ENCODE results near the gene CAGE1.

The CAGE1 gene

DNA sequence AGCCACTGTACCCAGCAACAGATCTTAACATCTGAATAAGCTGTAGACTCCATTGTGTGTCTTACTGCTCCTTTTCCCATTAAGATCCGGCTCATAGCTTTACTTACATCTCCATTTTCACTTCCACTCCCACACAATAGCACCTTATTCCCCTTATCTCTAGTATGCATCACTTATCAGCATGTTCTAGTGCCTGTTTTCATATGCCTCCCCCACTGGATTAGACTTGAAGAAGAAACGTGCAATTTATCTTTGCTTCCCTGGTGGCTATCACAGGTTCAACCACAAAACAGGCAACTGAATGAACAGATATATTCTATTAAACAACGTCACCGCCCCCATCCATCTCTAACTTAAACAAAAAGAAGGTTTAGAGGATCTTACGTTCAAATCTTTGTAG lies 88.6 kb downstream of the CAGE1 start:
- Histone ChIP-seq H3K4me3 (ENCODE audit: low read depth in 1 of 2, low read length in 2 of 2) (no peak overlapping the region), H3K36me3 (ENCODE audit: insufficient read depth, low read length) (peaks cover 67% of the 10 kb centered on the region), H3K9ac (ENCODE audit: low read length) (no peak overlapping the region), H3K27me3 (ENCODE audit: control insufficient read depth in 1 of 2, insufficient read depth in 2 of 2, low read length in 2 of 2) (no peaks in the 10 kb centered on the region), H3K27ac (ENCODE audit: low read depth, low read length) (no peak overlapping the region), H3K9me3 (ENCODE audit: low read length) (no peaks in the 10 kb centered on the region), H3K4me1 (ENCODE audit: insufficient read depth, low read length) (no peaks in the 10 kb centered on the region)

GRCh38 chr6:7298113-7298512 lies 91.4 kb downstream of the CAGE1 start:
- Histone ChIP-seq H3K36me3 (ENCODE audit: insufficient read depth, low read length) (peaks cover 59% of the 10 kb centered on the region), H3K9me3 (ENCODE audit: low read length) (no peaks in the 10 kb centered on the region), H3K4me3 (ENCODE audit: low read depth in 1 of 2, low read length in 2 of 2) (no peak overlapping the region), H3K4me1 (ENCODE audit: insufficient read depth, low read length) (no peaks in the 10 kb centered on the region), H3K27ac (ENCODE audit: low read depth, low read length) (no peak overlapping the region), H3K27me3 (ENCODE audit: control insufficient read depth in 1 of 2, insufficient read depth in 2 of 2, low read length in 2 of 2) (no peaks in the 10 kb centered on the region), H3K9ac (ENCODE audit: low read length) (no peak overlapping the region)

GRCh38 chr6:7296602-7297001 lies 92.9 kb downstream of the CAGE1 start:
- no peaks in the 10 kb centered on the region for H3K9me3 ChIP-seq (ENCODE audit: low read length)
- H3K9ac ChIP-seq (ENCODE audit: low read length) = no peak overlapping the region
- H3K4me3 ChIP-seq (ENCODE audit: low read depth in 1 of 2, low read length in 2 of 2) = no peak overlapping the region
- H3K27ac ChIP-seq (ENCODE audit: low read depth, low read length) = no peak overlapping the region
- peaks cover 59% of the 10 kb centered on the region for H3K36me3 ChIP-seq (ENCODE audit: insufficient read depth, low read length)
- H3K4me1 ChIP-seq (ENCODE audit: insufficient read depth, low read length) = no peaks in the 10 kb centered on the region
- H3K27me3 ChIP-seq (ENCODE audit: control insufficient read depth in 1 of 2, insufficient read depth in 2 of 2, low read length in 2 of 2) = no peaks in the 10 kb centered on the region

GRCh38 chr6:7295916-7296315 lies 93.6 kb downstream of the CAGE1 start:
- H3K4me3 ChIP-seq (ENCODE audit: low read depth in 1 of 2, low read length in 2 of 2) = no peak overlapping the region
- H3K27me3 ChIP-seq (ENCODE audit: control insufficient read depth in 1 of 2, insufficient read depth in 2 of 2, low read length in 2 of 2) = no peaks in the 10 kb centered on the region
- no peak overlapping the region for H3K27ac ChIP-seq (ENCODE audit: low read depth, low read length)
- peaks cover 53% of the 10 kb centered on the region for H3K36me3 ChIP-seq (ENCODE audit: insufficient read depth, low read length)
- no peak overlapping the region for H3K9ac ChIP-seq (ENCODE audit: low read length)
- H3K9me3 ChIP-seq (ENCODE audit: low read length) = no peaks in the 10 kb centered on the region
- no peaks in the 10 kb centered on the region for H3K4me1 ChIP-seq (ENCODE audit: insufficient read depth, low read length)

GRCh38 chr6:7292596-7293255 lies 96.8 kb downstream of the CAGE1 start:
- no peak overlapping the region for H3K4me3 ChIP-seq (ENCODE audit: low read depth in 1 of 2, low read length in 2 of 2)
- H3K9me3 ChIP-seq (ENCODE audit: low read length) = no peaks in the 10 kb centered on the region
- H3K36me3 ChIP-seq (ENCODE audit: insufficient read depth, low read length) = peaks cover 50% of the 10 kb centered on the region
- no peak overlapping the region for H3K27ac ChIP-seq (ENCODE audit: low read depth, low read length)
- no peaks in the 10 kb centered on the region for H3K4me1 ChIP-seq (ENCODE audit: insufficient read depth, low read length)
- H3K27me3 ChIP-seq (ENCODE audit: control insufficient read depth in 1 of 2, insufficient read depth in 2 of 2, low read length in 2 of 2) = no peaks in the 10 kb centered on the region
- H3K9ac ChIP-seq (ENCODE audit: low read length) = no peak overlapping the region

GRCh38 chr6:7290079-7290478 lies 99.5 kb downstream of the CAGE1 start:
- Histone ChIP-seq H3K4me3 (ENCODE audit: low read depth in 1 of 2, low read length in 2 of 2) (no peak overlapping the region), H3K9me3 (ENCODE audit: low read length) (no peaks in the 10 kb centered on the region), H3K36me3 (ENCODE audit: insufficient read depth, low read length) (peaks cover 58% of the 10 kb centered on the region), H3K9ac (ENCODE audit: low read length) (no peak overlapping the region), H3K27me3 (ENCODE audit: control insufficient read depth in 1 of 2, insufficient read depth in 2 of 2, low read length in 2 of 2) (no peaks in the 10 kb centered on the region), H3K27ac (ENCODE audit: low read depth, low read length) (no peak overlapping the region), H3K4me1 (ENCODE audit: insufficient read depth, low read length) (no peaks in the 10 kb centered on the region)

- Histone ChIP-seq H3K27me3 (ENCODE audit: control insufficient read depth in 1 of 2, insufficient read depth in 2 of 2, low read length in 2 of 2) (no peaks in the 10 kb centered on the region), H3K4me1 (ENCODE audit: insufficient read depth, low read length) (no peaks in the 10 kb centered on the region), H3K27ac (ENCODE audit: low read depth, low read length) (no peak overlapping the region), H3K4me3 (ENCODE audit: low read depth in 1 of 2, low read length in 2 of 2) (no peak overlapping the region), H3K9ac (ENCODE audit: low read length) (no peak overlapping the region), H3K9me3 (ENCODE audit: low read length) (no peaks in the 10 kb centered on the region), H3K36me3 (ENCODE audit: insufficient read depth, low read length) (peaks cover 42% of the 10 kb centered on the region)
Measured at GRCh38 chr6:7285416-7285815, 104.1 kb downstream of the CAGE1 start.

GRCh38 chr6:7283676-7284075 lies 105.9 kb downstream of the CAGE1 start:
- Histone ChIP-seq H3K4me3 (ENCODE audit: low read depth in 1 of 2, low read length in 2 of 2) (no peak overlapping the region), H3K36me3 (ENCODE audit: insufficient read depth, low read length) (peaks cover 25% of the 10 kb centered on the region), H3K27ac (ENCODE audit: low read depth, low read length) (no peak overlapping the region), H3K27me3 (ENCODE audit: control insufficient read depth in 1 of 2, insufficient read depth in 2 of 2, low read length in 2 of 2) (no peaks in the 10 kb centered on the region), H3K4me1 (ENCODE audit: insufficient read depth, low read length) (peaks cover 2% of the 10 kb centered on the region), H3K9ac (ENCODE audit: low read length) (no peak overlapping the region), H3K9me3 (ENCODE audit: low read length) (no peaks in the 10 kb centered on the region)

GRCh38 chr6:7282097-7282906 lies 107.2 kb downstream of the CAGE1 start:
- Histone ChIP-seq H3K27ac (ENCODE audit: low read depth, low read length) (no peak overlapping the region), H3K9ac (ENCODE audit: low read length) (no peak overlapping the region), H3K4me1 (ENCODE audit: insufficient read depth, low read length) (peaks cover 4% of the 10 kb centered on the region), H3K9me3 (ENCODE audit: low read length) (no peaks in the 10 kb centered on the region), H3K27me3 (ENCODE audit: control insufficient read depth in 1 of 2, insufficient read depth in 2 of 2, low read length in 2 of 2) (no peaks in the 10 kb centered on the region), H3K36me3 (ENCODE audit: insufficient read depth, low read length) (peaks cover 15% of the 10 kb centered on the region), H3K4me3 (ENCODE audit: low read depth in 1 of 2, low read length in 2 of 2) (no peak overlapping the region)
